Endodermal cell (in vitro differentiated cells): Measurements from ENCODE around the gene ALDH4A1. TPM values are rescaled to one million over a fixed set of nuclear protein-coding genes. Genes with fewer than 3 reads are reported as not detected.
"Not testable (repeated sequence)": the region's sequence is repeated elsewhere in the genome, so short reads cannot be mapped to it uniquely, and the experiment has no call there.

Source experiments
- DNase-seq: peaks from one replicate; pipeline ENCODE4 v3.0.0-alpha.2; 2017
- H3K27ac ChIP-seq: 2 replicates; pipeline ENCODE4 v1.5.1; 2013; ENCODE audit warnings: mild to moderate bottlenecking, low read depth, low read length, moderate library complexity
- H3K27me3 ChIP-seq: 2 replicates; pipeline ENCODE4 v1.6.1; 2013; ENCODE audit warnings: mild to moderate bottlenecking, low read length, moderate library complexity; ENCODE audit not compliant: insufficient read depth, control insufficient read depth, poor library complexity, severe bottlenecking
- H3K36me3 ChIP-seq: 2 replicates; pipeline ENCODE4 v1.7.0; 2013; ENCODE audit warnings: mild to moderate bottlenecking, low read length, moderate library complexity; ENCODE audit not compliant: control insufficient read depth, insufficient read depth
- H3K4me1 ChIP-seq: one replicate; pipeline ENCODE4 v1.7.0; 2013; ENCODE audit warnings: low read length; ENCODE audit not compliant: control insufficient read depth, insufficient read depth
- H3K4me3 ChIP-seq: 2 replicates; pipeline ENCODE4 v1.5.1; 2013; ENCODE audit warnings: mild to moderate bottlenecking, low read length, moderate library complexity
- H3K9ac ChIP-seq: 2 replicates; pipeline ENCODE4 v1.6.1; 2013; ENCODE audit warnings: mild to moderate bottlenecking, low read length, moderate library complexity; ENCODE audit not compliant: poor library complexity, severe bottlenecking; ENCODE audit errors: extremely low read depth
- H3K9me3 ChIP-seq: 2 replicates; pipeline ENCODE4 v1.6.1; 2013; ENCODE audit warnings: mild to moderate bottlenecking, low read length, moderate library complexity; ENCODE audit not compliant: control insufficient read depth
- H3K27ac Mint-ChIP-seq: 2 replicates; pipeline ENCODE4 v1.8.0; 2020; ENCODE audit warnings: mixed read lengths
- H3K27me3 Mint-ChIP-seq: 2 replicates; pipeline ENCODE4 v1.8.0; 2021; ENCODE audit warnings: mild to moderate bottlenecking, mixed read lengths; ENCODE audit not compliant: insufficient read depth
- H3K36me3 Mint-ChIP-seq: 2 replicates; pipeline ENCODE4 v1.8.0; 2020; ENCODE audit warnings: low read depth, mixed read lengths
- H3K4me1 Mint-ChIP-seq: 2 replicates; pipeline ENCODE4 v1.8.0; 2020; ENCODE audit warnings: mixed read lengths
- H3K4me3 Mint-ChIP-seq: 2 replicates; pipeline ENCODE4 v1.8.0; 2020; ENCODE audit warnings: mild to moderate bottlenecking, moderate library complexity, mixed read lengths
- H3K9me3 Mint-ChIP-seq: 2 replicates; pipeline ENCODE4 v1.8.0; 2020; ENCODE audit warnings: mild to moderate bottlenecking, mixed read lengths
- CTCF ChIP-seq: fragments of 200-600 bp; sonication (generic); conservative IDR thresholded peaks from 2 replicates; pipeline ENCODE4 v1.5.0; 2021; ENCODE audit warnings: antibody characterized with exemption, mild to moderate bottlenecking
- WGBS, 2 experiments: methylation state at CpG; one replicate each; pipeline versions ENCODE4 v1.1.5 to v1.1.7; 2013; ENCODE audit warnings: missing lambda C conversion rate in 2 of 2, mixed read lengths in 1 of 2; ENCODE audit not compliant: insufficient coverage in 1 of 2, insufficient read length in 1 of 2; 5-methylcytosine and 5-hydroxymethylcytosine counted together
- total RNA-seq, 2 donors: library from RNA; stranded (reverse); fragmentation: NEBNext Ultra II Directional in 1 of 2; extraction: Animal tissue kit (Norgen Biotek cat#: 25700) in 1 of 2; gene quantifications; 2 replicates in 1 of 2; 3 replicates in 1 of 2; pipeline ENCODE4 v1.2.1, GENCODE V29; 2021

The ALDH4A1 gene
- total RNA-seq, 2 donors from 2014 or later = 7.6 to 18.7 TPM

- H3K4me1 ChIP-seq = no peaks in the 10 kb centered on the region
- no peak overlapping the region for H3K27ac ChIP-seq
- H3K27me3 Mint-ChIP-seq = peaks cover 57% of the 10 kb centered on the region
- no peak overlapping the region for H3K4me3 ChIP-seq
- peaks cover 42% of the 10 kb centered on the region for H3K27me3 ChIP-seq
- no peak overlapping the region for H3K27ac Mint-ChIP-seq
- peaks cover 7% of the 10 kb centered on the region for H3K9me3 ChIP-seq
- WGBS, 2 experiments = 93 to 95% methylated on average over 15 to 17 of the region's 17 CpGs
- no peaks in the 10 kb centered on the region for H3K36me3 ChIP-seq
- no peaks in the 10 kb centered on the region for H3K4me1 Mint-ChIP-seq
- no peak for DNase-seq
- no peak overlapping the region for H3K9ac ChIP-seq
- no peak for TF ChIP-seq CTCF
- no peak overlapping the region for H3K4me3 Mint-ChIP-seq
- peaks cover 4% of the 10 kb centered on the region for H3K9me3 Mint-ChIP-seq
- no peaks in the 10 kb centered on the region for H3K36me3 Mint-ChIP-seq
These were observed 62.2 kb downstream of the ALDH4A1 start for GRCh38 chr1:18840145-18840544.

GRCh38 chr1:18836654-18837053 lies 65.7 kb downstream of the ALDH4A1 start:
- Mint-ChIP-seq H3K27me3 (peaks cover 27% of the 10 kb centered on the region), H3K4me3 (no peak overlapping the region), H3K27ac (no peak overlapping the region), H3K9me3 (no peaks in the 10 kb centered on the region), H3K36me3 (no peaks in the 10 kb centered on the region), H3K4me1 (no peaks in the 10 kb centered on the region)
- no peak overlapping the region for H3K27ac ChIP-seq
- H3K4me3 ChIP-seq = no peak overlapping the region
- H3K27me3 ChIP-seq = peaks cover 14% of the 10 kb centered on the region
- no peak overlapping the region for H3K9ac ChIP-seq
- WGBS, 2 experiments = 93 to 94% methylated on average over 3 to 5 of the region's 5 CpGs
- H3K9me3 ChIP-seq = no peaks in the 10 kb centered on the region
- TF ChIP-seq CTCF = no peak
- no peaks in the 10 kb centered on the region for H3K4me1 ChIP-seq
- no peak for DNase-seq
- H3K36me3 ChIP-seq = no peaks in the 10 kb centered on the region

- H3K36me3 ChIP-seq, H3K27ac ChIP-seq, H3K9ac ChIP-seq, DNase-seq, H3K4me3 ChIP-seq, H3K36me3 Mint-ChIP-seq, H3K27ac Mint-ChIP-seq, H3K4me3 Mint-ChIP-seq, H3K4me1 Mint-ChIP-seq, H3K27me3 ChIP-seq, H3K4me1 ChIP-seq: not testable (repeated sequence)
- peaks cover 26% of the 10 kb centered on the region for H3K27me3 Mint-ChIP-seq
- peaks cover 20% of the 10 kb centered on the region for H3K9me3 Mint-ChIP-seq
- peaks cover 18% of the 10 kb centered on the region for H3K9me3 ChIP-seq
- 58 to 71% methylated on average over 1 of the region's 1 CpG for WGBS, 2 experiments
These were observed 70.0 kb downstream of the ALDH4A1 start for GRCh38 chr1:18832319-18832718.

- Histone ChIP-seq H3K9me3 (peaks cover 20% of the 10 kb centered on the region), H3K27me3 (no peaks in the 10 kb centered on the region), H3K36me3 (no peaks in the 10 kb centered on the region), H3K27ac (no peak overlapping the region), H3K4me1 (no peaks in the 10 kb centered on the region), H3K9ac (no peak overlapping the region), H3K4me3 (no peak overlapping the region)
- WGBS, 2 experiments = 96% methylated on average over 2 of the region's 2 CpGs; no CpG with 5 or more reads in 1 of the 2 experiments
- H3K36me3 Mint-ChIP-seq = no peaks in the 10 kb centered on the region
- H3K27me3 Mint-ChIP-seq = peaks cover 30% of the 10 kb centered on the region
- no peak overlapping the region for H3K27ac Mint-ChIP-seq
- TF ChIP-seq CTCF = no peak
- H3K9me3 Mint-ChIP-seq = peaks cover 27% of the 10 kb centered on the region
- no peaks in the 10 kb centered on the region for H3K4me1 Mint-ChIP-seq
- no peak for DNase-seq
- H3K4me3 Mint-ChIP-seq = no peak overlapping the region
These were observed 70.7 kb downstream of the ALDH4A1 start for GRCh38 chr1:18831656-18832055.
